Measurements from ENCODE around the gene RAB26.
"Not testable (repeated sequence)": the region's sequence is repeated elsewhere in the genome, so short reads cannot be mapped to it uniquely, and the experiment has no call there.

Gene RAB26

DNA sequence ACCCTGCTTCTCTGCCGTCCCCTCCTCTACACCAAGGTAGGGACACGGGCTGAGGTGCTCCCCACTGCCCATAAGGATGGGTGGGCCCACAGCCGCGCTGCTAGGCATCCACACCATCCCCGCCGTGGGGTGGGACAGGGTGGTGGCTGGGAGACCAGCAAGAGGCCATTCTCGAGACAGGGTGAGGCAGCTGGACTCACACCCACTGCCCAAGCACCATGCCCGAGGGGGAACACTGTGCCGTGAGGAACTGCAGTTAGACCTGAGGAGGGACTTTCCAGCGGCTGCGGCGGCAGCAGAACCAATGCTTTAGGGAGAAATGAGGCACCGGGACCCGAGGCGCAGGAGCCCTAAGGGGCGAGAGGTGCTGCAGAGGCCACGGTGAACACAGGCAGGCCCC, 26.0 kb upstream of the RAB26 start:
- Histone ChIP-seq H3K9ac (ENCODE audit: low read length) (no peak overlapping the region), H3K4me3 (ENCODE audit: low read length) (peak overlapping the region; percentile 44), H3K36me3 (ENCODE audit: control insufficient read depth, insufficient read depth, low read length) (no peaks in the 10 kb centered on the region), H3K27me3 (ENCODE audit: control insufficient read depth, insufficient read depth, low read length) (no peaks in the 10 kb centered on the region), H3K4me1 (ENCODE audit: control insufficient read depth, insufficient read depth, low read length) (peaks cover 40% of the 10 kb centered on the region), H3K27ac (ENCODE audit: low read depth, low read length) (peak overlapping the region; percentile 98)

- Histone ChIP-seq H3K4me3 (ENCODE audit: low read length) (peak overlapping the region; percentile 32), H3K27ac (ENCODE audit: low read depth, low read length) (peak overlapping the region; percentile 98), H3K4me1 (ENCODE audit: control insufficient read depth, insufficient read depth, low read length) (peaks cover 40% of the 10 kb centered on the region)
- not testable (repeated sequence) for H3K27me3 ChIP-seq (ENCODE audit: control insufficient read depth, insufficient read depth, low read length); H3K36me3 ChIP-seq (ENCODE audit: control insufficient read depth, insufficient read depth, low read length); H3K9ac ChIP-seq (ENCODE audit: low read length)
Observed at GRCh38 chr16:2122934-2123683, 25.3 kb upstream of the RAB26 start.

DNA sequence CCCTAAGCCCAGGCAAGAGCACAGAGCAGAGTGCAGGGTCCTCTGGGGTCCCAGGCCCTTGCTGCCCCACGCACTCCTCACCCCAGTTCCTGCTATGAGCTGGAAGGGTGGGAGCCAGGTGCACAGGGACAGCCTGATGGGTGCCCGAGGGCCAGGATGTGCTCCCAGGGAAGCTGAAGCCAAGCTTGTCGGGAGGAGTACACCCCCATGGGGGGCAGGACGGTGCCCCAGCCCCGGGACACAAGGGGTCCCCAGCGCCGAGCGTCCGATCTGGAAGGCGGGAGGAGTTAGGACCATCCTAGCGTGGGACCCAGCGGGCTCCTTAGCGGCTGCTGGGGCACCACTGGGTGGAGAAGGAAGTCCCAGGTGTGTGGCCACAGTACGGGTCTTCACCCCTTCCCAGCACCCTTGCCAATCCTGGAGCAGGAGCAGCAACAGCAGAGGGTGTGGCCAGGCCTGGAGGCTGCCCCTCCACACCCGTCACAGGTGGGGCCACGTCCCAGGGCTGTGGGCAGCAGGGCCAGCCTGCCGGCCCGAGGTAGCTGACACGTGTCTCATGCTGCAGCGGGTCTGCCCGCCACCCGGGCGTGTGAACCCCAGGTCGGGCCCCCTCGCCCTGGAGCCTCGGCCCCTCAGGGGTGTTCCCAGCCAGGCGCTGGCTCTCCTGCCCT, 24.6 kb upstream of the RAB26 start:
- Histone ChIP-seq H3K4me3 (ENCODE audit: low read length) (peak overlapping the region; percentile 32), H3K27ac (ENCODE audit: low read depth, low read length) (peak overlapping the region; percentile 98), H3K4me1 (ENCODE audit: control insufficient read depth, insufficient read depth, low read length) (peaks cover 40% of the 10 kb centered on the region)
- H3K36me3 ChIP-seq (ENCODE audit: control insufficient read depth, insufficient read depth, low read length); H3K27me3 ChIP-seq (ENCODE audit: control insufficient read depth, insufficient read depth, low read length); H3K9ac ChIP-seq (ENCODE audit: low read length): not testable (repeated sequence)

GRCh38 chr16:2124377-2124693, 24.1 kb upstream of the RAB26 start:
- not testable (repeated sequence) for H3K9ac ChIP-seq (ENCODE audit: low read length); H3K36me3 ChIP-seq (ENCODE audit: control insufficient read depth, insufficient read depth, low read length); H3K27me3 ChIP-seq (ENCODE audit: control insufficient read depth, insufficient read depth, low read length)
- peaks cover 40% of the 10 kb centered on the region for H3K4me1 ChIP-seq (ENCODE audit: control insufficient read depth, insufficient read depth, low read length)
- H3K4me3 ChIP-seq (ENCODE audit: low read length) = peak overlapping the region; percentile 40
- H3K27ac ChIP-seq (ENCODE audit: low read depth, low read length) = peak overlapping the region; percentile 98

GRCh38 chr16:2124694-2125444, 23.6 kb upstream of the RAB26 start:
- H3K27me3 ChIP-seq (ENCODE audit: control insufficient read depth, insufficient read depth, low read length); H3K36me3 ChIP-seq (ENCODE audit: control insufficient read depth, insufficient read depth, low read length): not testable (repeated sequence)
- peak overlapping the region; percentile 98 for H3K27ac ChIP-seq (ENCODE audit: low read depth, low read length)
- peak overlapping the region; percentile 41 for H3K4me3 ChIP-seq (ENCODE audit: low read length)
- H3K9ac ChIP-seq (ENCODE audit: low read length) = peak overlapping the region; percentile 21
- H3K4me1 ChIP-seq (ENCODE audit: control insufficient read depth, insufficient read depth, low read length) = peaks cover 40% of the 10 kb centered on the region

DNA sequence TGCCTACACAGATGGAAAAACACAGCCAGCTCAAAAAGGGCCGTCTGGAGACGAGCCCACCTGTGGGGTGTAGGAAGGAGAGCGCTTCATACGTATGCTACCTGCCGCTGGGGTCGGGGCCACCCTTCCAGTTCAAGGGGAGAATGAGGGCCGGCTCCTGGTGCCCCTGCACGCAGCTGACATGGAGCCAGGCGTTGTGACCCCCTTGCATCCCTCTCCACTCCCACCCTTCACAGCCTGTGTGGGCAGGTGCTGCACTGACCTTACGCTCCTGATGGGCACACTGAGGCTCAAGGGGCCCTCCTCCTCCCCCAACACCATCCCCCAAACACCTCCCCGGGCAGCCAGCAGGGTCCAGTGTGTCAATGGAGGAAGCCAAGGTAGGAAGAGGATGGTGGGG, 22.8 kb upstream of the RAB26 start:
- H3K36me3 ChIP-seq (ENCODE audit: control insufficient read depth, insufficient read depth, low read length); H3K27me3 ChIP-seq (ENCODE audit: control insufficient read depth, insufficient read depth, low read length): not testable (repeated sequence)
- H3K4me3 ChIP-seq (ENCODE audit: low read length) = peak overlapping the region; percentile 41
- peaks cover 40% of the 10 kb centered on the region for H3K4me1 ChIP-seq (ENCODE audit: control insufficient read depth, insufficient read depth, low read length)
- H3K27ac ChIP-seq (ENCODE audit: low read depth, low read length) = peak overlapping the region; percentile 98
- peak overlapping the region; percentile 21 for H3K9ac ChIP-seq (ENCODE audit: low read length)

DNA sequence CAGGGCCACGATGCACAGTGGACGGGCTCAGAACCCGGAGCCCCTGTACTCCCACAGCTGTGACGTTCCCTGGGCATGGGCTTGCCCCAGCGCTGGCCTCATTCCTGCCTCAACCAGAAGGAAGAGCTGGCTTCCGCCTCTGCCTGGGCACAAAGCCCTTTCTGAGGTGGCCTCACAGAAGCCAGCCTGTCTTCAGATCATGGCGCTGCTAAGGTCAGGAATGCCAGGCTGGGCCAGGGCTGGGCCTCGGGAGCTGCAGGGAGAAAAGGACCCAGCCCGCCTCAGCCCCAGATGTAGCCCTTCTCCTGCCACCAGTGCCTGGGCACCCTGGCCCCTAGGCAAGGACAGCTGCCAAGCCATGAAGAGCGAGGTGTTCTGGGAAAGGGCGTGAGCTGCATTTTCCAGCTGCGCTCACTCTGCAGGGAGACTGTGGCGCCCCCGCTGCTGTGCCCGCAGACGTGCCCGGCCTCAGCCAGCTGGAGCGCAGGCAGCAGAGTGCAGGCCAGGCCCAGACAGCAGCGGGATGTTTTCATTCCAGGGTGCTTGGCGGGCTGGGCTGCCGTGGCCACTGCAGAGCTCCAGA, 22.2 kb upstream of the RAB26 start:
- H3K4me3 ChIP-seq (ENCODE audit: low read length) = peak overlapping the region; percentile 27
- H3K27me3 ChIP-seq (ENCODE audit: control insufficient read depth, insufficient read depth, low read length); H3K36me3 ChIP-seq (ENCODE audit: control insufficient read depth, insufficient read depth, low read length); H3K9ac ChIP-seq (ENCODE audit: low read length): not testable (repeated sequence)
- peak overlapping the region; percentile 98 for H3K27ac ChIP-seq (ENCODE audit: low read depth, low read length)
- peaks cover 40% of the 10 kb centered on the region for H3K4me1 ChIP-seq (ENCODE audit: control insufficient read depth, insufficient read depth, low read length)

- Histone ChIP-seq H3K27ac (ENCODE audit: low read depth, low read length) (peak overlapping the region; percentile 98), H3K4me1 (ENCODE audit: control insufficient read depth, insufficient read depth, low read length) (peaks cover 37% of the 10 kb centered on the region), H3K4me3 (ENCODE audit: low read length) (peak overlapping the region; percentile 51)
- not testable (repeated sequence) for H3K36me3 ChIP-seq (ENCODE audit: control insufficient read depth, insufficient read depth, low read length); H3K27me3 ChIP-seq (ENCODE audit: control insufficient read depth, insufficient read depth, low read length); H3K9ac ChIP-seq (ENCODE audit: low read length)
Observed at GRCh38 chr16:2126928-2127556, 21.4 kb upstream of the RAB26 start.

DNA sequence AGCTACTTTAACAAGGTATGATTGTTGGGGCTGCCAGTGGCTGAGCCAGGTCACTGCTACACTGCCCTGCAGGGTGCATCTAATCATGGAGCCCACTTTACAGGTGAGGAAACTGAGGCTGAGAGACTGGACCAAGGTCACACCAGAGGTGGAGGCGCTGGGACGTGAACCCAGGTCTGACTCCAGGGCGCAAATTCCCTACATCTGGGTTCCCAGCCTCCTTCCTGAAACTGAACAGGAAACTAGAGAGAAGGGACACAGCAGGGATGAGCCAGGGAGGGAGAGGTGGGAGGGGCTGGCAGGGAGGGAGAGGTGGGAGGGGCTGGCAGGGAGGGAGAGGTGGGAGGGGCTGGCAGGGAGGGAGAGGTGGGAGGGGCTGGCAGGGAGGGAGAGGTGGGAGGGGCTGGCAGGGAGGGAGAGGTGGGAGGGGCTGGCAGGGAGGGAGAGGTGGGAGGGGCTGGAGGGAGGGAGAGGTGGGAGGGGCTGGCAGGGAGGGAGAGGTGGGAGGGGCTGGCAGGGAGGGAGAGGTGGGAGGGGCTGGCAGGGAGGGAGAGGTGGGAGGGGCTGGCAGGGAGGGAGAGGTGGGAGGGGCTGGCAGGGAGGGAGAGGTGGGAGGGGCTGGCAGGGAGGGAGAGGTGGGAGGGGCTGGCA, 20.7 kb upstream of the RAB26 start:
- not testable (repeated sequence) for H3K27me3 ChIP-seq (ENCODE audit: control insufficient read depth, insufficient read depth, low read length); H3K9ac ChIP-seq (ENCODE audit: low read length); H3K4me3 ChIP-seq (ENCODE audit: low read length); H3K36me3 ChIP-seq (ENCODE audit: control insufficient read depth, insufficient read depth, low read length)
- Histone ChIP-seq H3K27ac (ENCODE audit: low read depth, low read length) (peak overlapping the region; percentile 98), H3K4me1 (ENCODE audit: control insufficient read depth, insufficient read depth, low read length) (peaks cover 31% of the 10 kb centered on the region)

DNA sequence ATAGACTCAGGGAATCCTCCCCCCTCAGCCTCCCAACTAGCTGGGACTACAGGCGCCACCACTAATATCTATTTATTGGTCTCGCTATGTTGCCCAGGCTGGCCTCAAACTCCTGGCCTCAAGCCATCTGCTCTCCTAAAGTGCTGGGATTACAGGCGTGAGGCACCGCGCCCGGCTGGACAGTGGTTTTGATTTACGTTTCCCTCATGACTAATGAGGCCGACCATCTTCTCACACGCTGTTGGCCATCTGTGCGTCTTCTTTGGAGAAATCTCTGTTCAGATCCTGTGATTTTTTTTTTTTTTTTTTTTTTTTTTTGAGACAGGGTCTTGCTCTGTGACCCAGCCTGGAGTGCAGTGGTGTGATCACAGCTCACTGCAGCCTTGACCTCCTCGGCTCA, 19.2 kb upstream of the RAB26 start:
- H3K9ac ChIP-seq (ENCODE audit: low read length); H3K36me3 ChIP-seq (ENCODE audit: control insufficient read depth, insufficient read depth, low read length); H3K27me3 ChIP-seq (ENCODE audit: control insufficient read depth, insufficient read depth, low read length); H3K4me3 ChIP-seq (ENCODE audit: low read length): not testable (repeated sequence)
- Histone ChIP-seq H3K27ac (ENCODE audit: low read depth, low read length) (peak overlapping the region; percentile 51), H3K4me1 (ENCODE audit: control insufficient read depth, insufficient read depth, low read length) (peaks cover 21% of the 10 kb centered on the region)

GRCh38 chr16:2129890-2130447, 18.5 kb upstream of the RAB26 start:
- Histone ChIP-seq H3K27ac (ENCODE audit: low read depth, low read length) (peak overlapping the region; percentile 40), H3K4me1 (ENCODE audit: control insufficient read depth, insufficient read depth, low read length) (peaks cover 21% of the 10 kb centered on the region)
- H3K36me3 ChIP-seq (ENCODE audit: control insufficient read depth, insufficient read depth, low read length); H3K4me3 ChIP-seq (ENCODE audit: low read length); H3K27me3 ChIP-seq (ENCODE audit: control insufficient read depth, insufficient read depth, low read length); H3K9ac ChIP-seq (ENCODE audit: low read length): not testable (repeated sequence)
